Nephron progenitor cell (in vitro differentiated cells): Measurements from ENCODE around the gene ZEB1.

Source experiments
- DNase-seq: peaks from one replicate; pipeline ENCODE4 v3.0.0; 2021
- H3K27ac Mint-ChIP-seq: 2 replicates; pipeline ENCODE4 v1.8.0; 2021; ENCODE audit warnings: mild to moderate bottlenecking, moderate library complexity, mixed read lengths
- H3K27me3 Mint-ChIP-seq: 2 replicates; pipeline ENCODE4 v1.8.0; 2021; ENCODE audit warnings: mild to moderate bottlenecking, low read depth, mixed read lengths; ENCODE audit not compliant: poor library complexity
- H3K36me3 Mint-ChIP-seq: 2 replicates; pipeline ENCODE4 v1.8.0; 2021; ENCODE audit warnings: low read depth, mixed read lengths
- H3K4me1 Mint-ChIP-seq: 2 replicates; pipeline ENCODE4 v1.8.0; 2021; ENCODE audit warnings: mixed read lengths
- H3K4me3 Mint-ChIP-seq: 2 replicates; pipeline ENCODE4 v1.8.0; 2021; ENCODE audit warnings: mild to moderate bottlenecking, moderate library complexity, mixed read lengths
- H3K9me3 Mint-ChIP-seq: 2 replicates; pipeline ENCODE4 v1.8.0; 2021; ENCODE audit warnings: mild to moderate bottlenecking, moderate library complexity, mixed read lengths
- TF ChIP-seq, protein P1 (sequence below): fragments of 200-600 bp; sonication (generic); IDR thresholded peaks from 2 replicates; pipeline ENCODE4 v1.5.0; 2021; ENCODE audit warnings: antibody characterized with exemption

Gene ZEB1

DNA sequence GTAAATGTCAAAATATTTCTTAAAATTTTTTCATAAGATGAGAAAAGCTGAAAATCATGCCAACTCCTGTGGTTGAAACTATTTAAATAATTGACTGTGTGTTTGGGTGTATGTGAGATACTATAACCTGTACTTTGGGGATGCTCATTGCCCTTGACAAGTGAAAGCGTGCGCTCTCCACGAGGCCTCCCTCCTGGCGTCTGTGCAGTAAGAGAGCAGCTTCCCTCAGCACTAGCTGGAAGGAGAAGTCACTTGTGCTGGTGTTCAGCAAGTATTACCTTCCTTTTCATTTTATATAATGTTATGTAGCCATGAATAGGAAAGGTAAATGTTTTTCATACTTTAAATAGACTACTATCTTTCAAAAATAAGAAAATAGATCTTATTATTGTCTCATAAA lies 118.9 kb downstream of the ZEB1 start:
- Mint-ChIP-seq H3K9me3 (peaks cover 45% of the 10 kb centered on the region), H3K4me1 (no peaks in the 10 kb centered on the region), H3K4me3 (no peak overlapping the region), H3K27me3 (peaks cover 3% of the 10 kb centered on the region), H3K27ac (no peak overlapping the region), H3K36me3 (peaks cover 14% of the 10 kb centered on the region)
- DNase-seq = no peak
- TF ChIP-seq, protein P1, sequence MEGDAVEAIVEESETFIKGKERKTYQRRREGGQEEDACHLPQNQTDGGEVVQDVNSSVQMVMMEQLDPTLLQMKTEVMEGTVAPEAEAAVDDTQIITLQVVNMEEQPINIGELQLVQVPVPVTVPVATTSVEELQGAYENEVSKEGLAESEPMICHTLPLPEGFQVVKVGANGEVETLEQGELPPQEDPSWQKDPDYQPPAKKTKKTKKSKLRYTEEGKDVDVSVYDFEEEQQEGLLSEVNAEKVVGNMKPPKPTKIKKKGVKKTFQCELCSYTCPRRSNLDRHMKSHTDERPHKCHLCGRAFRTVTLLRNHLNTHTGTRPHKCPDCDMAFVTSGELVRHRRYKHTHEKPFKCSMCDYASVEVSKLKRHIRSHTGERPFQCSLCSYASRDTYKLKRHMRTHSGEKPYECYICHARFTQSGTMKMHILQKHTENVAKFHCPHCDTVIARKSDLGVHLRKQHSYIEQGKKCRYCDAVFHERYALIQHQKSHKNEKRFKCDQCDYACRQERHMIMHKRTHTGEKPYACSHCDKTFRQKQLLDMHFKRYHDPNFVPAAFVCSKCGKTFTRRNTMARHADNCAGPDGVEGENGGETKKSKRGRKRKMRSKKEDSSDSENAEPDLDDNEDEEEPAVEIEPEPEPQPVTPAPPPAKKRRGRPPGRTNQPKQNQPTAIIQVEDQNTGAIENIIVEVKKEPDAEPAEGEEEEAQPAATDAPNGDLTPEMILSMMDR = no peak

DNA sequence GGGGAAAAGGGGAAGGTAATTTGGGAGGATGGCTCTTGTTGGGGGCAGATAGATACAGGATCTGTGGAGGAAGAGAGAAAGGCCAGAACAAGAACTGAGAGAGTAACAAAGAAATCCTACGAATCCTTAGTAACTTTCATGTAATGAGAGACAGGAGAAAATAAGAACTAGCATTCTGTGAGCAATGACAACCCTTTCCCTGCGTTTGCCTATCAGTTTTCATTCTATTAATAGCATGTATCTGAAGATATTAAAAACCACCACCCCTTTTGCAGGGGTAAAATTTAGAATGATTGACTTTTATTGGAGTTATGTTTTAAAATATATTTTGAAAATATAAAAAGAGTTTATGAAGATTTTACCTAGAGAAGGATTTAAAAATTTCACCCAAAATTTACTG lies 132.8 kb downstream of the ZEB1 start:
- Mint-ChIP-seq H3K4me1 (no peaks in the 10 kb centered on the region), H3K4me3 (no peak overlapping the region), H3K27ac (no peak overlapping the region), H3K9me3 (peaks cover 42% of the 10 kb centered on the region), H3K36me3 (peaks cover 26% of the 10 kb centered on the region), H3K27me3 (no peaks in the 10 kb centered on the region)
- TF ChIP-seq, protein P1 = no peak
- no peak for DNase-seq

DNA sequence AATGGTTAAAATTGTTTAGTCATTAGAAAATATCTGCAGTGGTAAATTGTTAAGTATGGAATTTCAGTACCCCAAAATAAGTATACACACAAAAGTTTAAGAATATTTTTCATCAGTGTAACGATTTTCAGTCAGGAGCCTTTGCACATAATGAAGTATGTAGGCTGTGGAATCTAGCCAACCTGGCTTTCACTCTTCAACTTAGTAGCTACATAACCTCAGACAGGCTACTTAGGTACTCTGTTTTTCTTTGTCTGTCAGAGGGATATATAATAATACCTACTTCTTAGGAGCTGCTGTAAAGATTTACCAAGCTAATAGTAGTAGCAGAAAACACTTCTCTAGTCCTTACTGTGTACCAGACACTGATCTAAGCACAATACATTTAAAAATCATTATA lies 137.5 kb downstream of the ZEB1 start:
- no peak for DNase-seq
- peaks cover 24% of the 10 kb centered on the region for H3K36me3 Mint-ChIP-seq
- H3K4me1 Mint-ChIP-seq = no peaks in the 10 kb centered on the region
- TF ChIP-seq, protein P1 = no peak
- H3K4me3 Mint-ChIP-seq = no peak overlapping the region
- no peaks in the 10 kb centered on the region for H3K27me3 Mint-ChIP-seq
- H3K27ac Mint-ChIP-seq = no peak overlapping the region
- peaks cover 31% of the 10 kb centered on the region for H3K9me3 Mint-ChIP-seq

DNA sequence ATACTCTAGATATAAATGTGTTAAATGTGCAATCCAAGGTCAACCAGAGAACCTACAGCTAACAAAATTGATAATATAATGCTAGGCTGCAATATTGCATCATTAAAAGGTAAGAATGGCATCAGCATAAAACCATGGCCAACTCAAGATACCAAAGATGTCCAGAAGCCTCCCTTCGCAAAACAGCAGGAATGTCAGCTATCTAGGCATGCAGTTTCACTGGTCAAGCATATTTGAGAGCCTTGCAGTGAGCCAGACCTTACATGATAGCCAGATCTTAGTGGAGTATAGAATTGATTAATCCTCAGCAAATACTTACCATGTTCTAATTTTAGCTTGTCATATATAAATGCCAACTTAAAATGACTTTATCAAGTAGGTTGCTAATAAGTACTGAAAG lies 138.8 kb downstream of the ZEB1 start:
- H3K27me3 Mint-ChIP-seq = no peaks in the 10 kb centered on the region
- H3K27ac Mint-ChIP-seq = no peak overlapping the region
- H3K4me1 Mint-ChIP-seq = no peaks in the 10 kb centered on the region
- no peak overlapping the region for H3K4me3 Mint-ChIP-seq
- peaks cover 32% of the 10 kb centered on the region for H3K9me3 Mint-ChIP-seq
- H3K36me3 Mint-ChIP-seq = peaks cover 38% of the 10 kb centered on the region
- TF ChIP-seq, protein P1 = no peak
- DNase-seq = no peak

DNA sequence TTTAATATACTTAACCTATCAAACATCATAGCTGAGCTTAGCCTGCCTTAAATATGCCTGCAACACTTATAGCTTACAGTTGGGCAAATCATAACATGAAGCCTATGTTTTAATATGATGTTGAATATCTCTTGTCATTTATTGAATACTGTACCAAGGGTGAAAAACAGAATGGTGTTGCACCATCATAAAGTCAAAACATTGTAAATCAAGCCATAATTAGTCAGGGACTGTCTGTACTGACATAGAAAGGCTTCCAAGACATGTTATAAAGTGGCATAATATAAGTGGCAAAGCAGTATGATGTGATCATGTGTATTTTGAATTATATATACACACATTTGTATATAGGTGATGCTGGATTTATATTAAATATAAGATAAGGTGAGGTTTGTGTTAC lies 140.0 kb downstream of the ZEB1 start:
- no peak for DNase-seq
- no peaks in the 10 kb centered on the region for H3K4me1 Mint-ChIP-seq
- H3K9me3 Mint-ChIP-seq = peaks cover 35% of the 10 kb centered on the region
- no peak overlapping the region for H3K27ac Mint-ChIP-seq
- TF ChIP-seq, protein P1 = no peak
- no peaks in the 10 kb centered on the region for H3K27me3 Mint-ChIP-seq
- H3K4me3 Mint-ChIP-seq = no peak overlapping the region
- H3K36me3 Mint-ChIP-seq = peaks cover 42% of the 10 kb centered on the region

DNA sequence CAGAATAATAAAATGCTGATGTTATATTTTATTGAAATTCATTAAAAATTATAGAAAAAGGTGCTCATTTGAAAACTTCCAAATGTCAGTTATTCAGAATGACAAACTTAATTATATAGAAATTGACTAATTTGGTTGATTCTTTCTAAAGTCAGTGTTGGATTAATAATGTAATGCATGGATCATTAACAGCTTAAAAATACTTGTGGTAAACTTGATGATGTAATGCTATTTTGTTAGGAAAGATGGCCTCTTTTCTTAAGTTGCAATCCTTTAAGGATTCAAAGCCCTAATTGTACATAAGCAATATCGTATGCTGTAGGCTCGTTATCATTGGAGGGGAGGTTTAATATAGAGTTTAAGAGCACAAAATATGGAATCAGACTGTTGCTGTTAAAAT lies 141.2 kb downstream of the ZEB1 start:
- H3K36me3 Mint-ChIP-seq = peaks cover 38% of the 10 kb centered on the region
- no peak overlapping the region for H3K4me3 Mint-ChIP-seq
- no peaks in the 10 kb centered on the region for H3K27me3 Mint-ChIP-seq
- H3K9me3 Mint-ChIP-seq = peaks cover 30% of the 10 kb centered on the region
- H3K27ac Mint-ChIP-seq = no peak overlapping the region
- DNase-seq = no peak
- TF ChIP-seq, protein P1 = no peak
- no peaks in the 10 kb centered on the region for H3K4me1 Mint-ChIP-seq
